ENCODE measurements around the gene ACSL1.

The ACSL1 gene

GRCh38 chr4:184706453-184706852 is 119.3 kb downstream of the ACSL1 start:
- peak; percentile 34 for DNase-seq

- peak; percentile 61 for DNase-seq
These were observed 120.1 kb downstream of the ACSL1 start for GRCh38 chr4:184705692-184706091.

Data from activated CD4-positive, alpha-beta T cell treated with anti-CD3 and anti-CD28 coated beads, Interleukin-2, amount 50 U/mL, for 16 hours (primary cell).